Skin of body (tissue), 2 donors: ENCODE data around the gene RGS1. TPM values are rescaled to one million over a fixed set of nuclear protein-coding genes. Genes with fewer than 3 reads are reported as not detected.
A peak's percentile ranks its signal among the peaks of the same experiment; 100 is the strongest.

Experiments
- DNase-seq: peaks from one replicate; lab custom pipeline; 2025; lab: John Stamatoyannopoulos, UW
- total RNA-seq: library from RNA; depleted of rRNA; stranded (reverse); fragments of >200 nt; gene quantifications from one replicate; pipeline ENCODE4 v1.2.3, GENCODE V29; 2014

RGS1 gene
- total RNA-seq, 1 donor from 2014 or later, result 13.0 TPM

GRCh38 chr1:192615055-192615454 is 39.5 kb downstream of the RGS1 start:
- DNase-seq, result no peak

GRCh38 chr1:192620071-192620635 is 44.6 kb downstream of the RGS1 start:
- peak; percentile 53 for DNase-seq

GRCh38 chr1:192626366-192627179 is 51.0 kb downstream of the RGS1 start:
- no peak for DNase-seq

DNA sequence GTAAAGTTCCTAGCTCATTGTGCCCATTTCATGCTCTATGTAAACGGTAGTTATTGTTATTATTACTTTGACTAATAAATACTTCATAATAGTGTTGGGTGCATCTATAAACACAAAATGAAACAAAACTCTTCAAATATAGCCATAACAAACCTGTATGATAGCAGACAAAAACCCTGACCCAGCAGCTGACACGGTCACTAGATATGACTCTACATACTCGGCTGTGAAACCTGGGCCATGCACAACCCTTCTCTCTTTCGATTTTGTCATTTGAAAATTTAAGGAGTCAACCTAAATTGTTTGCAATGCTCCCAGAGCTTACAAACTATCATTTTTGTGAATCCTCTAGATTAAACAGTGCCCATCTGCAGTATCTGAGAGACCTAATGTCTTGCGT is 52.3 kb downstream of the RGS1 start:
- no peak for DNase-seq

DNA sequence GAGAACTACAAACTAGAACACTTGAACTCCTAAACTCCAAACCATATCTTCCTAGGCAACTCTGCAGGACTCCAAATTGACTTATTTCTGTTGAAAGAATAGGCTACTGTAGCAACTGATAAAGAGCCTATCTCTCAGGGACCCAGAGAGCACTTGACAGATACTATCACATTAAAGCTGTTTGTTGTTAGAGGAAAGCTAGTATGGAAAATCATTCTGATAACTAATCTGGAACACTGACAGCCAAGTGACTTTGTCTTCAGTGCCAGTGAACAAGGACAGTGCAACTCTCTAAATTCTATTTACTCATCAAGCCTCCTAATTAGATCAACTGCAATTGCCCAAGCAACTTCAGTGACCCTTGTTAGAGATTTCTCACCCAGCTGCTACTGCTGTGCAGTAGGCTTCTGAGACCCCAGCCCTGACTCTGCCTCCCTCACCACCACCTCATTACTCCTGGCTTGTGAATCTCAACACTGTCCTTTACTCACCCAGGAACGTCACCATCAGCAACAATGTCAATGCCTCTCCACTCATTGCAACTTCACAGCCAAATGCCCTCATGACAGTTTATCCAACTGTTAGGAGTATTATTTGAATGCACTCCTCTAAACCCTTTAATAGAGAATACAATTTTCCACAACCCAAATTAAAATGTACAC is 53.0 kb downstream of the RGS1 start:
- DNase-seq, result no peak

DNA sequence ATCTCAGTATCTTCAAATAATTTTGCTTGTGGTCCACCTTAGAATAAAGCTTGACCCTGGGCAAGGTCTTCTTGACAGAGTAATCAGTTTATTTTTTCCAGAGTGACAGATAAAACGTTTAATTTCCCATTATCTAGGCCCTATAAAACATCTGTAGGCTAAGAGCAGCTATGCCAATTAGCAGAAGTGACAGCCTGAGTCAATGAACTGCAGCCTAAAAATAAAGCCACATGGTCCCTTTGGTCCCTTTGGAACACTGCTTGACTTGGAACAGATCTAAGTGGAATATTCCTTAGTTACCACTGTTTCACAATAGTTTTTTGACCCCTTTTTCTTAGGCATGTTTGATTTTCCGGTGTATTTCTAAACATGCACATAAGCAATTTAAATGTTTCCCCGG is 54.0 kb downstream of the RGS1 start:
- no peak for DNase-seq

Other genes with a start within 250 kb of the RGS1 start
- 0.79 TPM for gene RGS13, start 60.4 kb downstream of the RGS1 start, total RNA-seq
- gene RGS2, start 233.3 kb downstream of the RGS1 start, total RNA-seq, result 52.2 TPM